Mesothelial cell of epicardium (in vitro differentiated cells): ENCODE results near the gene CLASP1. TPM values are rescaled to one million over a fixed set of nuclear protein-coding genes. Genes with fewer than 3 reads are reported as not detected.
A peak's percentile ranks its signal among the peaks of the same experiment; 100 is the strongest.

ENCODE experiments used
- DNase-seq, 2 experiments: peaks; one replicate each; pipeline ENCODE4 v3.0.0; 2021; ENCODE audit warnings: low spot score in 2 of 2; ENCODE audit not compliant: unreplicated experiment in 2 of 2
- H3K27ac Mint-ChIP-seq: 2 replicates; pipeline ENCODE4 v1.8.0; 2021; ENCODE audit warnings: mixed read lengths
- H3K27me3 Mint-ChIP-seq: 2 replicates; pipeline ENCODE4 v1.8.0; 2021; ENCODE audit warnings: low read depth, mixed read lengths
- H3K36me3 Mint-ChIP-seq: 2 replicates; pipeline ENCODE4 v1.8.0; 2021; ENCODE audit warnings: mixed read lengths
- H3K4me1 Mint-ChIP-seq: 2 replicates; pipeline ENCODE4 v1.8.0; 2021; ENCODE audit warnings: mixed read lengths
- H3K4me3 Mint-ChIP-seq: 2 replicates; pipeline ENCODE4 v1.8.0; 2021; ENCODE audit warnings: mild to moderate bottlenecking, moderate library complexity, mixed read lengths
- H3K9me3 Mint-ChIP-seq: 2 replicates; pipeline ENCODE4 v1.8.0; 2021; ENCODE audit warnings: mixed read lengths
- CTCF ChIP-seq: fragments of 200-600 bp; sonication (generic); IDR thresholded peaks from one replicate; pipeline ENCODE4 v1.5.0; 2021; ENCODE audit warnings: antibody characterized with exemption; ENCODE audit not compliant: unreplicated experiment
- total RNA-seq: library from RNA; stranded (reverse); gene quantifications from 3 replicates; pipeline ENCODE4 v1.2.1, GENCODE V29; 2021

Gene CLASP1
- total RNA-seq, 1 donor from 2014 or later, result 99.8 TPM

- peaks cover 68% of the 10 kb centered on the region for H3K4me1 Mint-ChIP-seq
- DNase-seq, result no peak
- H3K36me3 Mint-ChIP-seq, result peaks cover 4% of the 10 kb centered on the region
- H3K27ac Mint-ChIP-seq, result peak overlapping the region; percentile 14
- TF ChIP-seq CTCF, result no peak
- H3K27me3 Mint-ChIP-seq, result no peaks in the 10 kb centered on the region
- H3K9me3 Mint-ChIP-seq, result no peaks in the 10 kb centered on the region
- no peak overlapping the region for H3K4me3 Mint-ChIP-seq
These were observed 173.3 kb downstream of the CLASP1 start for GRCh38 chr2:121475811-121476571.

GRCh38 chr2:121473512-121473911 lies 175.8 kb downstream of the CLASP1 start:
- Mint-ChIP-seq H3K27me3 (no peaks in the 10 kb centered on the region), H3K9me3 (no peaks in the 10 kb centered on the region), H3K36me3 (peaks cover 21% of the 10 kb centered on the region), H3K4me3 (no peak overlapping the region), H3K27ac (peak overlapping the region; percentile 75), H3K4me1 (peaks cover 47% of the 10 kb centered on the region)
- DNase-seq, result no peak
- TF ChIP-seq CTCF, result no peak

GRCh38 chr2:121472470-121472993 lies 176.7 kb downstream of the CLASP1 start:
- Mint-ChIP-seq H3K9me3 (no peaks in the 10 kb centered on the region), H3K27ac (peak overlapping the region; percentile 89), H3K36me3 (peaks cover 31% of the 10 kb centered on the region), H3K27me3 (no peaks in the 10 kb centered on the region), H3K4me3 (no peak overlapping the region), H3K4me1 (peaks cover 47% of the 10 kb centered on the region)
- no peak for DNase-seq
- no peak for TF ChIP-seq CTCF

- H3K4me1 Mint-ChIP-seq, result peaks cover 41% of the 10 kb centered on the region
- H3K36me3 Mint-ChIP-seq, result peaks cover 38% of the 10 kb centered on the region
- no peak for TF ChIP-seq CTCF
- no peak overlapping the region for H3K4me3 Mint-ChIP-seq
- DNase-seq, result no peak
- no peaks in the 10 kb centered on the region for H3K27me3 Mint-ChIP-seq
- no peaks in the 10 kb centered on the region for H3K9me3 Mint-ChIP-seq
- peak overlapping the region; percentile 89 for H3K27ac Mint-ChIP-seq
These were observed 177.5 kb downstream of the CLASP1 start for GRCh38 chr2:121471532-121472469.

GRCh38 chr2:121470917-121471316 lies 178.3 kb downstream of the CLASP1 start:
- no peak for DNase-seq
- Mint-ChIP-seq H3K27me3 (no peaks in the 10 kb centered on the region), H3K9me3 (no peaks in the 10 kb centered on the region), H3K27ac (no peak overlapping the region), H3K4me3 (no peak overlapping the region), H3K4me1 (peaks cover 32% of the 10 kb centered on the region), H3K36me3 (peaks cover 47% of the 10 kb centered on the region)
- TF ChIP-seq CTCF, result no peak
